HCT116 (cell line): ENCODE results near the gene PGK2. TPM values are rescaled to one million over a fixed set of nuclear protein-coding genes. Genes with fewer than 3 reads are reported as not detected.

Source experiments
- ATAC-seq: fragments of 200-7000 bp; cut with Tn5 transposase; 2 replicates; pipeline ENCODE4 v1.9.1; 2020; ENCODE audit warnings: mild to moderate bottlenecking, moderate library complexity
- BruUV-seq: library from RNA; stranded (reverse); fragments of 400-500 nt; replicated peaks from 2 replicates; lab custom pipeline; 2021; lab: Mats Ljungman, UMichigan
- CTCF ChIA-PET: fragments of 300-600 bp; sonication (Branson Sonifier 250); formaldehyde crosslinking; loops from one replicate; lab custom pipeline; 2021; ENCODE audit warnings: antibody characterized with exemption; lab: Charles Lee
- POLR2A ChIA-PET: fragments of 300-600, 350-600 bp; sonication (Branson Sonifier 250); formaldehyde crosslinking; loops from one replicate; lab custom pipeline; 2021; ENCODE audit warnings: antibody characterized with exemption; lab: Charles Lee
- RAD21 ChIA-PET, 2 experiments: fragments of 300-600 bp; sonication (Branson Sonifier 250); formaldehyde crosslinking; loops; one replicate each; lab custom pipeline; 2023; ENCODE audit warnings: low total read pairs in 2 of 2; ENCODE audit not compliant: uncharacterized antibody in 2 of 2, unreplicated experiment in 2 of 2, low non-redundant PET in 1 of 2; lab: Charles Lee
- DNase-seq: peaks from one replicate; pipeline ENCODE4 v3.0.0-alpha.2; 2010; ENCODE audit warnings: low read depth, low spot score
- H2AFZ ChIP-seq: fragments of 200-600 bp; shearing (Covaris generic), sonication (generic); 2 replicates; pipeline ENCODE4 v1.6.1; 2017; ENCODE audit warnings: low read depth, mixed run types, mixed read lengths, antibody characterized with exemption, low read length; ENCODE audit not compliant: poor library complexity, severe bottlenecking
- H3K27ac ChIP-seq: 2 replicates; pipeline ENCODE4 v1.5.1; 2012; ENCODE audit warnings: low read depth, low read length
- H3K27me3 ChIP-seq: fragments of 200-600 bp; sonication (generic); 2 replicates; pipeline ENCODE4 v1.6.1; 2016; ENCODE audit warnings: mixed run types, low read length, mixed read lengths; ENCODE audit not compliant: insufficient read depth
- H3K36me3 ChIP-seq, 2 experiments: fragments of 200-500 bp in 1 of 2; fragments of 200-600 bp in 1 of 2; sonication (Bioruptor generic) in 1 of 2; sonication (generic) in 1 of 2; 2 replicates each; pipeline versions ENCODE4 v1.5.1 to v1.6.1; 2014 to 2016; ENCODE audit warnings: low read length in 2 of 2, inconsistent platforms in 1 of 2, mixed read lengths in 1 of 2, mixed run types in 1 of 2; ENCODE audit not compliant: insufficient read depth in 2 of 2, control insufficient read depth in 1 of 2
- H3K4me1 ChIP-seq, 2 experiments: fragments of 200-600 bp in 1 of 2; sonication (generic) in 1 of 2; 2 replicates each; pipeline versions ENCODE4 v1.5.1 to v1.6.1; 2012 to 2017; ENCODE audit warnings: low read length in 2 of 2, inconsistent platforms in 1 of 2, mild to moderate bottlenecking in 1 of 2, mixed read lengths in 1 of 2, mixed run types in 1 of 2, moderate library complexity in 1 of 2; ENCODE audit not compliant: insufficient read depth in 2 of 2, control insufficient read depth in 1 of 2
- H3K4me2 ChIP-seq: fragments of 200-600 bp; sonication (generic); 2 replicates; pipeline ENCODE4 v1.6.1; 2017; ENCODE audit warnings: mixed run types, low read length, mixed read lengths
- H3K4me3 ChIP-seq, 2 experiments: fragments of 200-600 bp in 1 of 2; sonication (generic) in 1 of 2; replicated peaks in 1 of 2; 2 replicates each; pipeline ENCODE4 v1.5.1; 2011 to 2016; ENCODE audit warnings: low read length in 2 of 2, control low read depth in 1 of 2, low read depth in 1 of 2, mild to moderate bottlenecking in 1 of 2, mixed read lengths in 1 of 2, mixed run types in 1 of 2
- H3K79me2 ChIP-seq: fragments of 200-600 bp; sonication (generic); 2 replicates; pipeline ENCODE4 v1.6.1; 2017; ENCODE audit warnings: mild to moderate bottlenecking, mixed run types, low read length, moderate library complexity, mixed read lengths; ENCODE audit not compliant: insufficient read depth
- H3K9ac ChIP-seq: fragments of 200-600 bp; sonication (generic); 2 replicates; pipeline ENCODE4 v1.6.1; 2016; ENCODE audit warnings: low read length, mixed read lengths
- H3K9me2 ChIP-seq: fragments of 200-600 bp; sonication (generic), shearing (Covaris generic); 2 replicates; pipeline ENCODE4 v1.6.1; 2017; ENCODE audit warnings: mixed run types, mild to moderate bottlenecking, moderate library complexity; ENCODE audit not compliant: insufficient read depth
- H3K9me3 ChIP-seq, 2 experiments: fragments of 200-500 bp in 1 of 2; fragments of 200-600 bp in 1 of 2; sonication (Bioruptor generic) in 1 of 2; sonication (generic) in 1 of 2; 2 replicates each; pipeline ENCODE4 v1.6.1; 2014 to 2017; ENCODE audit warnings: low read length in 2 of 2, mixed read lengths in 2 of 2, inconsistent platforms in 1 of 2, low read depth in 1 of 2, mild to moderate bottlenecking in 1 of 2, mixed run types in 1 of 2, moderate library complexity in 1 of 2; ENCODE audit not compliant: control insufficient read depth in 1 of 2, insufficient read depth in 1 of 2
- H4K20me1 ChIP-seq: fragments of 200-600 bp; sonication (generic), shearing (Covaris generic); 2 replicates; pipeline ENCODE4 v1.6.1; 2017; ENCODE audit warnings: mixed run types, mild to moderate bottlenecking, moderate library complexity; ENCODE audit not compliant: insufficient read depth
- CEBPB ChIP-seq: IDR thresholded peaks from 2 replicates; pipeline ENCODE4 v1.6.1; 2012; ENCODE audit warnings: low read depth
- ELF1 ChIP-seq: IDR thresholded peaks from 2 replicates; pipeline ENCODE4 v1.6.1; 2012; ENCODE audit warnings: low read depth, borderline replicate concordance
- EZH2phosphoT487 ChIP-seq: fragments of 200-600 bp; IDR thresholded peaks from 2 replicates; pipeline ENCODE4 v1.6.1; 2018; ENCODE audit warnings: antibody characterized with exemption, borderline replicate concordance
- FOSL1 ChIP-seq: IDR thresholded peaks from 2 replicates; pipeline ENCODE4 v1.6.1; 2012; ENCODE audit warnings: low read depth
- JUND ChIP-seq: IDR thresholded peaks from 2 replicates; pipeline ENCODE4 v1.6.1; 2012
- POLR2AphosphoS5 ChIP-seq: IDR thresholded peaks from 2 replicates; pipeline ENCODE4 v1.6.1; 2011; ENCODE audit warnings: mild to moderate bottlenecking, low read depth, low read length, moderate library complexity
- RAD21 ChIP-seq: IDR thresholded peaks from 2 replicates; pipeline ENCODE4 v1.6.1; 2012; ENCODE audit warnings: low read depth, mild to moderate bottlenecking
- SP1 ChIP-seq: IDR thresholded peaks from 2 replicates; pipeline ENCODE4 v1.6.1; 2012; ENCODE audit warnings: low read depth
- SRF ChIP-seq: IDR thresholded peaks from 2 replicates; pipeline ENCODE4 v1.6.1; 2012; ENCODE audit warnings: low read depth
- YY1 ChIP-seq: IDR thresholded peaks from 2 replicates; pipeline ENCODE4 v1.6.1; 2011; ENCODE audit warnings: low read length, low read depth, moderate library complexity, mild to moderate bottlenecking; ENCODE audit not compliant: insufficient replicate concordance; ENCODE audit errors: extremely low read depth
- ZFX ChIP-seq: fragments of 450-650 bp; IDR thresholded peaks from 2 replicates; pipeline ENCODE4 v1.6.1; 2017
- intact Hi-C: fragments of 100-400 bp; cut with micrococcal nuclease; formaldehyde crosslinking; loops from 2 replicates; pipeline ENCODE4 v1.10.0; 2022
- total RNA-seq: library from RNA; stranded (reverse); gene quantifications from one replicate; pipeline ENCODE4 v1.2.1, GENCODE V29; 2021; ENCODE audit not compliant: unreplicated experiment

The PGK2 gene
- total RNA-seq, 1 experiment from 2014 or later: not detected

DNA sequence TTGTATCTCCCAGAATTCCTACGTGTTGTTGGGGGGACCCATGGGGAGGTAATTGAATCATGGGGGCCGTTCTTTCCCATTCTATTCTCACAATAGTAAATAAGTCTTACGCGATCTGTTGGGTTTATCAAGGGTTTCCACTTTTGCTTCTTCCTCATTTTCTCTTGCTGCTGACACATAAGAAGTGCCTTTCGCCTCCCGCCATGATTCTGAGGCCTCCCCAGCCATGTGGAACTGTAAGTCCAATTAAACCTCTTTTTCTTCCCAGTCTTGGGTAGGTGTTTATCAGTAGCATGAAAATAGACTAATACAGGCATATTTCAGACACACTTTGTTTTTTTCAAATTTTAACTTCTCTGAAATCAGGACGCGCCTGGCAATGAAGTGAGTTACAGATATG lies 14.4 kb upstream of the PGK2 start:
- ATAC-seq (no peak), DNase-seq (no peak)
- ChIA-PET RAD21 (no interaction called here), POLR2A (no interaction called here), CTCF (no interaction called here)
- no peaks in the 10 kb centered on the region for H3K79me2 ChIP-seq
- TF ChIP-seq RAD21: no peak
- TF ChIP-seq YY1: no peak
- no peak for TF ChIP-seq SP1
- TF ChIP-seq JUND: no peak
- TF ChIP-seq SRF: no peak
- TF ChIP-seq EZH2phosphoT487: no peak
- no peaks in the 10 kb centered on the region for H3K4me1 ChIP-seq
- H3K27me3 ChIP-seq: no peaks in the 10 kb centered on the region
- H3K4me3 ChIP-seq: no peak overlapping the region
- H3K9me2 ChIP-seq: no peaks in the 10 kb centered on the region
- no peak overlapping the region for H2AFZ ChIP-seq
- BruUV-seq: no TSS peak
- no peak overlapping the region for H3K4me2 ChIP-seq
- H3K9me3 ChIP-seq: no peaks in the 10 kb centered on the region
- no peak overlapping the region for H3K9ac ChIP-seq
- intact Hi-C loops: no loop called here
- H3K27ac ChIP-seq: no peak overlapping the region
- H3K36me3 ChIP-seq: no peaks in the 10 kb centered on the region
- H4K20me1 ChIP-seq: no peaks in the 10 kb centered on the region; the same call in 1 of the 2 replicates

DNA sequence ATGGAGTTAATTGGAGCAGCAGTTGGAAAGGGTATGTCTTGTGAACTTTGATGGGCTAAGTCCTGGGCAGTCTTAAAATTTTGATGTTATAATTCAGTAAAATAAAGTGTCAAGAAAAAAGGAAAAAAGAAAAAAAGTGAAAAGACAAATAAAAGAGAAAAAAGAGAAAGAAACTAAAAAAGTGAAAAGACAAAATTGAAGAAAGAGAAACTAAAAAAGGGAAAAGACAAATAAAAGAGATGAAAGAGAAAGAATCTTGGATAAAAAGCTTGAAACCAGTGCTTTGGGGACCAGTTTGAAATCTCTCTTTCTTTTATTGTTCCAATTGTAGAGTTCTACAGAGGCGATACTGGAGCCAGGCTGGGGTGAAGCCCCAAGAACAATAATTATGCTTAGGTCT lies 12.0 kb upstream of the PGK2 start:
- TF ChIP-seq CEBPB: no peak
- no peak for TF ChIP-seq ZFX
- no peak for TF ChIP-seq POLR2AphosphoS5
- TF ChIP-seq FOSL1: no peak
- no peak for TF ChIP-seq ELF1
- Histone ChIP-seq H3K9ac (no peak overlapping the region), H3K4me2 (no peak overlapping the region), H3K27ac (no peak overlapping the region), H3K4me3 (no peak overlapping the region), H3K4me1 (no peaks in the 10 kb centered on the region), H3K36me3 (no peaks in the 10 kb centered on the region), H3K9me2 (no peaks in the 10 kb centered on the region), H2AFZ (no peak overlapping the region), H3K79me2 (no peaks in the 10 kb centered on the region), H3K27me3 (no peaks in the 10 kb centered on the region), H3K9me3 (no peaks in the 10 kb centered on the region), H4K20me1 (no peaks in the 10 kb centered on the region; the same call in 1 of the 2 replicates)
- RAD21 ChIA-PET: no interaction called here
- POLR2A ChIA-PET: no interaction called here
- intact Hi-C loops: no loop called here
- DNase-seq (no peak), ATAC-seq (no peak)
- CTCF ChIA-PET: no interaction called here
- no TSS peak for BruUV-seq
